ENCODE data around the gene ADAMTSL1. TPM values are rescaled to one million over a fixed set of nuclear protein-coding genes. Genes with fewer than 3 reads are reported as not detected.

Gene ADAMTSL1
- total RNA-seq, 1 experiment from 2014 or later, result 1.2 TPM

- Histone ChIP-seq H4K20me1 (ENCODE audit: control insufficient read depth, insufficient read depth, insufficient read length) (no peaks in the 10 kb centered on the region), H3K23ac (ENCODE audit: insufficient read length, low read depth, low read length) (no peak overlapping the region), H3K9ac (ENCODE audit: extremely low read depth, insufficient read length, low read length) (no peak overlapping the region), H3K9me3 (ENCODE audit: control insufficient read depth, low read depth, low read length) (no peaks in the 10 kb centered on the region), H3K4ac (ENCODE audit: low read depth, low read length) (no peak overlapping the region), H2AK5ac (ENCODE audit: insufficient read length, low read length) (no peak overlapping the region), H2BK15ac (ENCODE audit: low read depth, low read length) (no peak overlapping the region), H3T11ph (ENCODE audit: low read length) (no peak overlapping the region), H3K18ac (ENCODE audit: insufficient read length, low read depth, low read length) (no peak overlapping the region), H2BK5ac (ENCODE audit: insufficient read length, low read length) (no peak overlapping the region), H3K56ac (ENCODE audit: insufficient read length, low read depth, low read length) (no peak overlapping the region), H3K79me2 (ENCODE audit: insufficient read depth, low read length) (no peaks in the 10 kb centered on the region), H4K91ac (ENCODE audit: insufficient read length, low read depth, low read length) (no peak overlapping the region), H3K14ac (ENCODE audit: insufficient read depth, low read length) (no peak overlapping the region), H2BK120ac (ENCODE audit: low read depth, low read length, poor library complexity, severe bottlenecking) (no peak overlapping the region), H3K27me3 (ENCODE audit: insufficient read depth, low read length) (no peaks in the 10 kb centered on the region), H3K27ac (ENCODE audit: insufficient read length, low read depth, low read length) (no peak overlapping the region), H3K4me1 (ENCODE audit: insufficient read depth, low read length) (no peaks in the 10 kb centered on the region), H3K79me1 (ENCODE audit: insufficient read depth, low read depth, low read length, poor library complexity, severe bottlenecking) (no peaks in the 10 kb centered on the region), H2BK12ac (ENCODE audit: insufficient read length, low read depth, low read length) (no peak overlapping the region), H4K5ac (ENCODE audit: insufficient read length, low read depth, low read length) (no peak overlapping the region), H3K4me2 (ENCODE audit: insufficient read depth, insufficient read length, low read length) (no peak overlapping the region), H4K8ac (replicated peaks; ENCODE audit: insufficient read length, low read depth, low read length) (no peak overlapping the region), H2BK20ac (ENCODE audit: low read depth, low read length, poor library complexity, severe bottlenecking) (no peak overlapping the region), H3K23me2 (ENCODE audit: insufficient read length, low read depth, low read length, poor library complexity, severe bottlenecking) (no peaks in the 10 kb centered on the region), H2AFZ (ENCODE audit: low read length) (no peak overlapping the region)
- H3K4me3 Mint-ChIP-seq, result no peak overlapping the region
- 0 out of 7 replicates have a peak overlapping the region, but pooled peaks of 1 of the 3 experiments have one; percentile 59 for H3K27ac Mint-ChIP-seq
- peaks cover 23 to 33% (median 27%) of the 10 kb centered on the region in 3 experiments for H3K36me3 Mint-ChIP-seq (ENCODE audit: insufficient read depth in 1 of 3, low read depth in 3 of 3)
- peaks cover 27 to 30% of the 10 kb centered on the region in 2 experiments for H3K9me3 Mint-ChIP-seq
- H3K27me3 Mint-ChIP-seq (ENCODE audit: low read depth), result no peaks in the 10 kb centered on the region; the same call in 1 of the 2 replicates
- DNase-seq, result no peak
- peaks cover 7 to 12% of the 10 kb centered on the region in 2 experiments for H3K4me1 Mint-ChIP-seq
- no peak for TF ChIP-seq CTCF (conservative IDR thresholded peaks at IDR 0.05)
Measured at GRCh38 chr9:18536554-18536953, 62.6 kb downstream of the ADAMTSL1 start.

Data from H9 (cell line).